ENCODE data around the gene ARMC8.

GRCh38 chr3:138334608-138335007 is 147.5 kb downstream of the ARMC8 start:
- TF ChIP-seq CTCF (IDR thresholded peaks at IDR 0.05; ENCODE audit: low read length) (no peak), EZH2 (IDR thresholded peaks at IDR 0.05; ENCODE audit: borderline replicate concordance, low read length) (no peak)

Data from OCI-LY1 (cell line).